HepG2 (cell line): ENCODE data around the gene TRIM23. TPM values are rescaled to one million over a fixed set of nuclear protein-coding genes. Genes with fewer than 3 reads are reported as not detected.

ENCODE experiments used
- ATAD3A ChIP-seq: sonication (generic); formaldehyde crosslinking; IDR thresholded peaks from 2 replicates; pipeline ENCODE4 v1.4.0; 2020; ENCODE audit warnings: missing genetic modification reagents
- BRCA1 ChIP-seq: sonication (generic); formaldehyde crosslinking; IDR thresholded peaks from 2 replicates; pipeline ENCODE4 v1.4.0; 2020; ENCODE audit warnings: missing genetic modification reagents
- CREM ChIP-seq, 2 experiments: sonication (generic) in 1 of 2; formaldehyde crosslinking in 1 of 2; IDR thresholded peaks; 2 replicates each; pipeline versions ENCODE4 v1.4.0 to v1.6.1; 2016 to 2020; ENCODE audit warnings: antibody characterized with exemption in 1 of 2, mild to moderate bottlenecking in 1 of 2, missing genetic modification reagents in 1 of 2
- FOXM1 ChIP-seq: sonication (generic); formaldehyde crosslinking; IDR thresholded peaks from 2 replicates; pipeline ENCODE4 v1.5.0; 2020; ENCODE audit warnings: missing genetic modification reagents
- KDM1A ChIP-seq: IDR thresholded peaks from 2 replicates; pipeline ENCODE4 v1.6.1; 2016; ENCODE audit warnings: missing compliant biosample characterization
- MLXIP ChIP-seq: sonication (generic); formaldehyde crosslinking; IDR thresholded peaks from 2 replicates; pipeline ENCODE4 v1.9.0; 2021; ENCODE audit warnings: missing genetic modification reagents, borderline replicate concordance
- NRL ChIP-seq: sonication (generic); formaldehyde crosslinking; IDR thresholded peaks from 2 replicates; pipeline ENCODE4 v1.5.0; 2020; ENCODE audit warnings: missing genetic modification reagents, mild to moderate bottlenecking, moderate library complexity, borderline replicate concordance
- RBFOX2 ChIP-seq: fragments of 200-400 bp; formaldehyde crosslinking; IDR thresholded peaks from 2 replicates; pipeline ENCODE4 v1.6.1; 2017; ENCODE audit warnings: low read depth, mild to moderate bottlenecking, low read length
- REPIN1 ChIP-seq: sonication (generic); formaldehyde crosslinking; IDR thresholded peaks from 2 replicates; pipeline ENCODE4 v1.8.0; 2022; ENCODE audit warnings: missing genetic modification reagents, low read depth, mild to moderate bottlenecking, borderline replicate concordance
- RFX5 ChIP-seq: IDR thresholded peaks from 2 replicates; pipeline ENCODE4 v1.6.1; 2011; ENCODE audit warnings: low read depth, low read length, improper control_type of control experiment
- SCMH1 ChIP-seq: sonication (generic); formaldehyde crosslinking; IDR thresholded peaks from 2 replicates; pipeline ENCODE4 v1.9.0; 2021; ENCODE audit warnings: missing genetic modification reagents, mild to moderate bottlenecking, borderline replicate concordance
- SP4 ChIP-seq: sonication (generic); formaldehyde crosslinking; IDR thresholded peaks from 2 replicates; pipeline ENCODE4 v1.8.1; 2023; ENCODE audit warnings: mild to moderate bottlenecking, missing genetic modification reagents
- TEAD2 ChIP-seq: sonication (generic); formaldehyde crosslinking; IDR thresholded peaks from 2 replicates; pipeline ENCODE4 v1.9.0; 2021; ENCODE audit warnings: missing genetic modification reagents
- ZBTB21 ChIP-seq: sonication (generic); formaldehyde crosslinking; IDR thresholded peaks from 2 replicates; pipeline ENCODE4 v1.4.0; 2020; ENCODE audit warnings: missing genetic modification reagents
- ZBTB7A ChIP-seq: sonication (generic); formaldehyde crosslinking; IDR thresholded peaks from 2 replicates; pipeline ENCODE4 v1.8.0; 2022; ENCODE audit warnings: mild to moderate bottlenecking, missing genetic modification reagents
- ZFP36L2 ChIP-seq: sonication (generic); formaldehyde crosslinking; IDR thresholded peaks from 2 replicates; pipeline ENCODE4 v1.4.0; 2020; ENCODE audit warnings: missing genetic modification reagents
- ZNF101 ChIP-seq: sonication (generic); formaldehyde crosslinking; IDR thresholded peaks from 2 replicates; pipeline ENCODE4 v1.4.0; 2020; ENCODE audit warnings: mild to moderate bottlenecking, low read depth, missing genetic modification reagents, borderline replicate concordance
- ZNF225 ChIP-seq: sonication (generic); formaldehyde crosslinking; IDR thresholded peaks from 2 replicates; pipeline ENCODE4 v1.4.0; 2020; ENCODE audit warnings: mild to moderate bottlenecking, missing genetic modification reagents
- ZNF230 ChIP-seq: sonication (generic); formaldehyde crosslinking; IDR thresholded peaks from 2 replicates; pipeline ENCODE4 v1.4.0; 2020; ENCODE audit warnings: mild to moderate bottlenecking, missing genetic modification reagents
- ZNF234 ChIP-seq: sonication (generic); formaldehyde crosslinking; conservative IDR thresholded peaks from 2 replicates; pipeline ENCODE4 v1.5.1; 2020; ENCODE audit warnings: mild to moderate bottlenecking, missing genetic modification reagents
- ZNF253 ChIP-seq: sonication (generic); formaldehyde crosslinking; IDR thresholded peaks from 2 replicates; pipeline ENCODE4 v1.8.0; 2022; ENCODE audit warnings: mild to moderate bottlenecking, missing genetic modification reagents, borderline replicate concordance
- ZNF317 ChIP-seq: sonication (generic); formaldehyde crosslinking; IDR thresholded peaks from 2 replicates; pipeline ENCODE4 v1.5.0; 2020; ENCODE audit warnings: mild to moderate bottlenecking, missing genetic modification reagents
- ZNF337 ChIP-seq: sonication (generic); formaldehyde crosslinking; IDR thresholded peaks from 2 replicates; pipeline ENCODE4 v1.5.1; 2020; ENCODE audit warnings: missing genetic modification reagents, low read depth, mild to moderate bottlenecking, borderline replicate concordance
- ZNF33B ChIP-seq: sonication (generic); formaldehyde crosslinking; IDR thresholded peaks from 2 replicates; pipeline ENCODE4 v1.5.1; 2020; ENCODE audit warnings: mild to moderate bottlenecking, missing genetic modification reagents
- ZNF34 ChIP-seq: sonication (generic); formaldehyde crosslinking; IDR thresholded peaks from 2 replicates; pipeline ENCODE4 v1.4.0; 2020; ENCODE audit warnings: mild to moderate bottlenecking, missing genetic modification reagents, borderline replicate concordance
- ZNF431 ChIP-seq: sonication (generic); formaldehyde crosslinking; IDR thresholded peaks from 2 replicates; pipeline ENCODE4 v1.9.0; 2022; ENCODE audit warnings: missing genetic modification reagents, low read depth, mild to moderate bottlenecking, borderline replicate concordance
- ZNF672 ChIP-seq: sonication (generic); formaldehyde crosslinking; IDR thresholded peaks from 2 replicates; pipeline ENCODE4 v1.8.1; 2022; ENCODE audit warnings: missing genetic modification reagents
- ZNF720 ChIP-seq: sonication (generic); formaldehyde crosslinking; IDR thresholded peaks from 2 replicates; pipeline ENCODE4 v1.4.0; 2020; ENCODE audit warnings: missing genetic modification reagents
- ZNF777 ChIP-seq: sonication (generic); formaldehyde crosslinking; IDR thresholded peaks from 2 replicates; pipeline ENCODE4 v1.4.0; 2020; ENCODE audit warnings: missing genetic modification reagents
- ZNF792 ChIP-seq: IDR thresholded peaks from 2 replicates; pipeline ENCODE4 v1.6.1; 2016
- polyA plus RNA-seq, 8 experiments: library from polyadenylated mRNA; depleted of rRNA in 3 of 8; stranded (reverse) in 7 of 8; unstranded in 1 of 8; fragments of >200 nt; fragmentation: Illumina TruSeq in 4 of 8; extraction: Trizol in 4 of 8; gene quantifications; 2 replicates each; pipeline versions ENCODE4 v1.2.1 to v1.2.3, GENCODE V29; 2011 to 2016; ENCODE audit warnings: low read depth in 4 of 8, missing spikeins in 1 of 8, mixed read lengths in 1 of 8; ENCODE audit not compliant: insufficient read depth in 1 of 8
- total RNA-seq, 5 experiments: library from RNA; depleted of rRNA; stranded (reverse); fragments of >200 nt; fragmentation: Illumina TruSeq; extraction: Trizol; gene quantifications; 2 replicates each; pipeline ENCODE4 v1.2.3, GENCODE V29; 2016; ENCODE audit warnings: low read depth in 1 of 5

TRIM23 gene
- total and polyA plus RNA-seq, 2 of the 13 experiments (the other 11 are each of a cell fraction or from before 2014, with no cell fraction given), result 4.6 to 11.4 TPM

GRCh38 chr5:65624571-65625555, 730 bp upstream of the TRIM23 start, which contains the start of the genes SHLD3 and TRAPPC13 (continued):
- TF ChIP-seq BRCA1 (CRISPR knock-in tag) (no peak), ZNF253 (CRISPR knock-in tag) (no peak), ZNF337 (no peak), TEAD2 (CRISPR knock-in tag) (no peak), ZNF792 (CRISPR knock-in tag) (no peak), ZNF672 (CRISPR knock-in tag) (no peak), NRL (CRISPR knock-in tag) (no peak), ZBTB7A (CRISPR knock-in tag) (no peak), ZNF720 (no peak), ZNF33B (CRISPR knock-in tag) (no peak), REPIN1 (CRISPR knock-in tag) (no peak), ZNF317 (CRISPR knock-in tag) (no peak), ZNF230 (CRISPR knock-in tag) (no peak; the same call in 1 of the 2 replicates), ATAD3A (no peak), RBFOX2 (0 out of 2 replicates have a peak, but pooled peaks have one; percentile 30), ZNF225 (CRISPR knock-in tag) (no peak), ZNF101 (CRISPR knock-in tag) (no peak), ZNF34 (no peak), CREM (IDR thresholded peaks at IDR 0.05) (peak; percentile 89), CREM (CRISPR knock-in tag; IDR thresholded peaks at IDR 0.05) (no peak), RFX5 (no peak), FOXM1 (CRISPR knock-in tag) (no peak), ZNF234 (no peak), ZBTB21 (CRISPR knock-in tag) (no peak), KDM1A (CRISPR knock-in tag) (no peak), ZNF431 (CRISPR knock-in tag) (no peak), SCMH1 (CRISPR knock-in tag) (no peak), ZNF777 (CRISPR knock-in tag) (no peak; the same call in 1 of the 2 replicates), ZFP36L2 (no peak; the same call in 1 of the 2 replicates), SP4 (CRISPR knock-in tag) (no peak), MLXIP (CRISPR knock-in tag) (no peak)
